HG02938 (cell line): Measurements from ENCODE around the gene NEDD8.

ENCODE experiments used
- ATAC-seq: cut with Tn5 transposase; IDR thresholded peaks from one replicate; pipeline ENCODE4 v1.9.1; 2021; ENCODE audit warnings: mild to moderate bottlenecking, moderate library complexity; ENCODE audit not compliant: unreplicated experiment

NEDD8 gene

DNA sequence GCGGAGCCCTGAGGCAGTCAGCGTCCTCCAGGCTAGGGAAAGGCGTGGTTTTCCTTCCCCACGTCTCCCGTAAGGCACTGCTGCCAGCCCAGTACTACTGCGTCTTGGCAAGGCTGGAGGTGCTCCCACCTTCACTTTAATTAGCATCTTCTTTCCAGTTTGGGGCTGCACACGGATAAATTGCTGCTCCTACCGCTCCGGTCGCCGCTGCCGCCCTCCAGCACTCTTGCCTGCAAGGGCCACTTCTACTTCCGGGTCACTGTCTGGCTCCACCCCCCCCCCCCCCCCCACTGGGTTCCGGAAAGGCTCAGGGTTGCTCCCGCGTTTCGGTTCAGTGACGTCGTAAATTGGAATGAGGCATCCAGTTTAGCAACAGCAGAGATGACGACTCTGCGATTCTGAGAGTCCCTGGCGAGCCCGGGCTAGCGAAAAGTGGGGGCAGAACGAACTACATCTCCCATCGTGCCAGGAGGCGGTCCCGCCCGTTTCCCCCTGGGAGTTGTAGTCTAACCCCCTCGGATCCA is at the start of gene NEDD8:
Gene NEDD8 (minus strand): TSS at position 247 of the 524 bp plus-strand sequence. CDS start 100 bp downstream, at position 147.
- ATAC-seq = peak; percentile 69

GRCh38 chr14:24281636-24282035 is 49.5 kb upstream of the NEDD8 start:
- ATAC-seq = no peak

DNA sequence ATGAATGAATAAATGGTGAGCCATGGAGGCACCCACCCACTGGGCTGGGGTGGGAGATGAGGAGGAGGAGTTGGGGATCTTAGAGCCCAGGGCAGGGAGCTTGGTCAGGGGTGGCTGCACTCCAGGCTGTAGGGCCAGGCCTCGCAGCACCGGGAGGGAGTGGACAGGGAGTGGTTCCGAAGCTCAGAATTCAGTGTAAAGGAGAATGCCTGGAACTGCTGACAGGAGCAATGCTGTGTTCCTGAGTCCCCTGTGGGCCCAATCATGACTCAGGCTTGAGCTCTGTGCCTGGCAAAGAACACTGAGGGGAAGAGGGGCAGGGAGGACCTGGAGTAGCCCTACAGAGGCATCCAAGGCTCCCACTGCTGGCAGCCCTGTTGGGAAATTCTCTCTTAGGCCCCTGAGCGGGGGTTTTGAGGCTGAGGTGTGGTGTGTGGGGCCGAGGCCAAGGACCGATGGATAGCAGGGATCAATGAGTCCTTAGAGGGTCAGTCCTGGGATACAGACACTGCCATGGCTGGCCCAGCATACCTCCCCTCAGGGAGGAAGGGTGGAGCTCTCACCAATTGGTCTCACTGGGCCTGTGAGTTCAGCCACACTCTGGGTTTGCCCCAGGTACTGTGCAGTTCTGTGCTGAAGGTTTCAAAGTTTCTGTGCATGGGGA is 48.8 kb upstream of the NEDD8 start:
- ATAC-seq = no peak

GRCh38 chr14:24279301-24280186 is 47.4 kb upstream of the NEDD8 start:
- ATAC-seq = no peak

GRCh38 chr14:24278424-24278823 is 46.3 kb upstream of the NEDD8 start:
- no peak for ATAC-seq

GRCh38 chr14:24277606-24278321 is 45.6 kb upstream of the NEDD8 start:
- no peak for ATAC-seq

GRCh38 chr14:24277071-24277470 is 44.9 kb upstream of the NEDD8 start:
- no peak for ATAC-seq

DNA sequence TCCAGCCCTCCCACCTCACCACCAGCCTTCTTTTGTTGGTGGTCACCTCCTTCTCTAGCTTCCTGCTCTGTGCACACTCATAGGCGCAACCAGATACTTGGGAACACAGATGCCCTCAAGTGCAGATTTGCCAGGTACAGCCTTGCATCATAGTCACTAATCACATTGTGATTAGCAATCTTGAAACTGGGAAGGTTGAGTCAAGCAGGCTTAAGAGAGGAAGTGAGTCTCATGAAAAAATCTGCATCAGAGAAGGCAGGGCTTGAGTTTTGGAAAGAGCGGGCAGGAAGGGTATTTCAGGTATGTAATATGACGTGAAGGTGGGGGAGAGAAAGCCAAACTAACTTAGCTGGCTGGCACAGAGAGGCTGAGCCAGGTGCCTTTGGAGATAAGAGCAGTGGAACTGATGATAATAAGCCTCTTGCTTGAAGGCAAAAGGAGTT is 42.0 kb upstream of the NEDD8 start:
- peak; percentile 39 for ATAC-seq

GRCh38 chr14:24273422-24273998 is 41.3 kb upstream of the NEDD8 start:
- no peak for ATAC-seq

DNA sequence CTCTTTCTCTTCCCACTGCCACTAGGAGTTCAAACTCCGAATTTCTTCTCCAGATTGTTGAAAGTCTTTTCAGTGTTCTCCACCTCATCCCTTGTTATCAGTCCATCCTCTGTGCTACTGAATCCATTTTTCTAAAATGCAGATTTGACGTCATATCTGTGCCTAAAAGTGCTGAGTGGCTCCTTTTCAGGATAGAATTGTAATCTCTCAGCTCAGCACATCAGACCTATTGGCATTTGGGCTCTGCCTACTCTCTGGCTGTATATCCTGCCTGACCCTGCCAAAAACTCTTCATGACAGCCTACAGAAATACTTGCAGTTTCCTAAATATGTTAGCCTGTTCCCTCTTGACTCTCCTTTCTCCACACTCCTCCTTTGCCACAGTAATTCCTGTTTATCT is 40.3 kb upstream of the NEDD8 start:
- no peak for ATAC-seq

- no peak for ATAC-seq
Measured at GRCh38 chr14:24271834-24272263, 39.7 kb upstream of the NEDD8 start.

DNA sequence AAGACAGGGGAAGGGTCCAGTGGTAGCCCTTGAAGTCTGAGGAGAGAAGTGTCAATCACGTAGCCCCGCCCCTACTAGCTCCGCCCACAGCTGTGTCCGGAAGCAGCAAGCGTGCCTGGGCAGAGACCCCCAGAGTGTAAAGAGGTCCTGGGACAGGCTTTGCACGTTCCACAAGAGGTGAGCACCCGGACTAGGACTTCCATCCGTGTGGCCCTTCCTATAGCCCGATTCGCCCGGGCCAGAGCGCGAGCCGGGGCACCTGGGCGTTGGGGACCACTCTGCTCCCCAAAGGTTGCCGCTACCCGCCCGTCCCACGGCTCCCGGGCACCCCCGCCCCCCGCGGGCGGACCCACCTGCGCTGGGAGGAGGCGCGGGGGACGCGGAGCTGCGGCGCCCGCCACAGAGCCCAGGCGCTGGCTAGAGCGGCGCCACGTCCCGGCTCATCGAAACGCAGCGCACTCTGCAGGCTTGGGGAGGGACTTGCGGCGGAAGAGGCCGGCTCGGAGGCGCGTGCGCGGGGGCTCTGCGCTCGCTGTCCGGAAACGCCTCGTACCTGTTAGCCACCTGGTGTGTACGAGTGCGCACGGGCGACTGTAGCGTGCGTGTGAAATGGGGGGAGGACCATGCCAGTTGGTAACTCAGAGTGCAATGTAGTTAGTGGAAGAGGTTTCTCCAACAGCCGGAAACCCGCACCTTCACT is 39.1 kb upstream of the NEDD8 start, which contains the start of gene RABGGTA:
Gene RABGGTA (minus strand): TSS at position 464 of the 700 bp plus-strand sequence. CDS start 482 bp downstream, outside the sequence.
- ATAC-seq = peak; percentile 78

DNA sequence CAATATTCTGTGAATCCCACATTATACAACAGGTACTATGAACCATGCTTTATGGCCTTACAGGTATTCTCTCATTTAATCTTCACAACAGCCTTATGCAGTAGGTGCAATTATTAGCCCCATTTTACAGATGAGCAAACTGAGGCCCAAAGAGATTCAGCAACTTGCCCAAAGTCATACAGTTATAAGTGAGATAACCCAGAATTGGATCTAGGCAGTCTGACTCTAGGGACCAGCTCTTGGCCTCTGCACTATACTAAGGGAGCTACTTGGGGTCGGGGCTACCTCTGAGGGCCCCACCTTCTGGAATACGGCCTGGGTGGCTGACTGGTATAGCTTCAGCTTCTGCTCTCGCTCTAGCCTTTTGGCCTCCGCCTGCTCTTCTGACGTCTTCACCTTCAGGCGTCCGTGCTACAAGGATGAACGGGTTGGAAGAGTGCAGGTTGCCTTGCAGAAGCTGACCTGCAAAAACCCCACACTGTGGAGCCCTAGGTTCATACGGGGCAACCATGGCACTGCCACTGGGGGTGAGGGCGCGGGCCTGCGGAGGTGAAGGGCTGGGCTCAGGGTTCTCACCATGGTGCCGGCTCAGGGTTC is 38.5 kb upstream of the NEDD8 start:
- no peak for ATAC-seq

- no peak for ATAC-seq
Measured at GRCh38 chr14:24269910-24270536, 37.9 kb upstream of the NEDD8 start.

GRCh38 chr14:24269368-24269767 is 37.2 kb upstream of the NEDD8 start:
- no peak for ATAC-seq

- ATAC-seq = no peak
Measured at GRCh38 chr14:24268225-24268624, 36.1 kb upstream of the NEDD8 start.

- no peak for ATAC-seq
Measured at GRCh38 chr14:24267516-24267915, 35.3 kb upstream of the NEDD8 start.

DNA sequence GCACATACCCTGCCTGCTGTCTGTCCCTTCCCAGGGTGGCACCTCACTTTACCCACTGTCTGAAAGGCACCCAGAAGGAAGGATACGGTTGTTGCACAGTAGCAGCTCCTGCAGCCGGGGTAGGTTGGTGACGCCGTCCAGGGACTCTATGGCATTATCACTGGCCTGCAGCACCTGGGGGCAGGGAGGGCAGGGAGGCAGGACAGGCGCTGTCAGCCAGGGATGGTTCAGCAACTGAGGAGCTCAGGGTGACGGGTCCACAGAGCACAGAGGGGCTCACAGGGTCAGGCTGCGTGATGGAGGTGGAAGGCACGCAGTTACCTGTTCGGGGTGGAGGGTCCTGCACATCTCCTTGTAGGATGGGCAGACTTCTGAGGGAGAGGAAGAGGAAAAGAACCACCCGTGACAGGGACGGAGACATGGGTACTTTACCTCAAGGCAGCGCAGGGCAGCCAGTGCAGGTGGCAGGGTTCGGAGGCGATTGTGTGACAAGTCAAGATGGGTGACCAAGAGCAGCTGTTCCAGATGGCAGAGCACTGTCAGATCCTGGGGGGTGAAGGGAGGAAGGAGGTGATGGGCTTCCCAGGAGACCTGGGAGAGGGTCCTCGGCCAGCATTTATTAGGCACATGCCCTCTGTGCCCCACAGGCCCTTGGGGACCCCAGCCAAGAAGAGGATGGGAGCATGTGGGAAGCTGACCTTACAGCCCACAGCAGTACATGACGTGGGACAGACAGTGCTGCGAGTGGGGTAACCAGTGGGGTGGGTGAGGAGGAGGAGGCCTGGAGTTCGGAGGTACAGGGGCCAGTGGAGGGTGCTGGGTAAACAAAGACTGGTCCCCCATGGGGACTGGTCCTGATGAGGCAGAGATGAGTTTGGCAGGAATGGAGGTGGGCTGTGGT is 34.4 kb upstream of the NEDD8 start:
- no peak for ATAC-seq
